Mucosa of rectum (tissue), 2 donors: ENCODE results near the gene HTR2A.
"Not testable (repeated sequence)": the region's sequence is repeated elsewhere in the genome, so short reads cannot be mapped to it uniquely, and the experiment has no call there.

Experiments
- H3K27ac ChIP-seq, 2 donors: one replicate each; pipeline ENCODE4 v1.7.0; 2013; ENCODE audit warnings: inconsistent platforms in 2 of 2, low read depth in 2 of 2, low read length in 2 of 2
- H3K27me3 ChIP-seq, 2 donors: one replicate each; pipeline ENCODE4 v1.7.0; 2013; ENCODE audit warnings: low read length in 2 of 2; ENCODE audit not compliant: control insufficient read depth in 2 of 2, insufficient read depth in 2 of 2
- H3K36me3 ChIP-seq, 2 donors: one replicate each; pipeline ENCODE4 v1.7.0; 2013; ENCODE audit warnings: low read length in 2 of 2; ENCODE audit not compliant: control insufficient read depth in 2 of 2, insufficient read depth in 2 of 2
- H3K4me1 ChIP-seq, 2 donors: one replicate each; pipeline ENCODE4 v1.7.0; 2013; ENCODE audit warnings: low read length in 2 of 2, mild to moderate bottlenecking in 1 of 2; ENCODE audit not compliant: control insufficient read depth in 2 of 2, insufficient read depth in 2 of 2
- H3K4me3 ChIP-seq, 2 donors: one replicate each; pipeline ENCODE4 v1.7.0; 2013; ENCODE audit warnings: low read length in 2 of 2
- H3K9ac ChIP-seq, 2 donors: one replicate each; pipeline ENCODE4 v1.7.0; 2013; ENCODE audit warnings: low read length in 2 of 2, low read depth in 1 of 2, mild to moderate bottlenecking in 1 of 2
- H3K9me3 ChIP-seq, 2 donors: one replicate each; pipeline ENCODE4 v1.7.0; 2013; ENCODE audit warnings: low read length in 2 of 2; ENCODE audit not compliant: control insufficient read depth in 2 of 2
- donor health status: healthy.
- donor health status: Normal muscosa, but diverticular disease.

HTR2A gene

GRCh38 chr13:46822551-46822950, 74.3 kb downstream of the HTR2A start:
- Histone ChIP-seq H3K4me1 (no peaks in the 10 kb centered on the region), H3K27me3 (no peaks in the 10 kb centered on the region), H3K36me3 (no peaks in the 10 kb centered on the region), H3K4me3 (no peak overlapping the region), H3K27ac (no peak overlapping the region), H3K9ac (no peak overlapping the region), H3K9me3 (no peaks in the 10 kb centered on the region)

DNA sequence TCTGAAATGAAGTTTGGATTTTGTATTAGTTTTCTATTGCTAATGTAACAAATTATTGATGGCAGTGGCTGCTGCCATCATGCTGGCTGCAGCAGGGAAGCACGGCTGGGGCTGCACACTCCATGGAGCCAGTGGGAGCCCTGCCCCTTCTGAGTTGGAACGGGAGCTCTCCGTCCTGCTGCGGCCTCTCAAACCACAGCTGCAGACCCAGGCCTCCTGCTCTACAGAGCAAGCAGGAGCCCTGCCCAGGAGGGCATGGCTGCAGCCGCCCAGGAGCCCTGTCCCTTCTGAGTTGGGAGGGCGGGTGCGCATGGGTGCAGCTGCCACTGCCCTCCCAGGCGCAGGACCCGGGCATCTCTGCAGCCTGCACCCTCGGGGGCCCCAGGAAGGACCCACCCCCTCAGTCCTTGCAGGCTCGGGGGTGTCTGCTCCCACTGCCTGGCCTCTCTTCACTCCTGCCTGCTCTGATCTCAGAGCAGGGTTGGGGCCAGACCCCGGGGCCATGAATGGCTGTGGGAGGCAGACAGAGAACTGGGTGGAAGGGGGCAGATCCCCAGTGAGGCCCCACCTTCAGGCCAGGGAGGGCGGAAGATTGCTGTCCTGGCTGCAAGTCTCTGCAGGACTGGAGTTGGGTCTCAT, 78.9 kb downstream of the HTR2A start:
- Histone ChIP-seq H3K9me3 (no peaks in the 10 kb centered on the region), H3K9ac (no peak overlapping the region), H3K36me3 (no peaks in the 10 kb centered on the region), H3K4me1 (no peaks in the 10 kb centered on the region), H3K27ac (no peak overlapping the region), H3K4me3 (no peak overlapping the region), H3K27me3 (no peaks in the 10 kb centered on the region)

- Histone ChIP-seq H3K36me3 (no peaks in the 10 kb centered on the region), H3K4me1 (no peaks in the 10 kb centered on the region), H3K27me3 (no peaks in the 10 kb centered on the region), H3K9me3 (no peaks in the 10 kb centered on the region), H3K4me3 (no peak overlapping the region), H3K9ac (no peak overlapping the region), H3K27ac (no peak overlapping the region)
These were observed 79.8 kb downstream of the HTR2A start for GRCh38 chr13:46817095-46817494.

DNA sequence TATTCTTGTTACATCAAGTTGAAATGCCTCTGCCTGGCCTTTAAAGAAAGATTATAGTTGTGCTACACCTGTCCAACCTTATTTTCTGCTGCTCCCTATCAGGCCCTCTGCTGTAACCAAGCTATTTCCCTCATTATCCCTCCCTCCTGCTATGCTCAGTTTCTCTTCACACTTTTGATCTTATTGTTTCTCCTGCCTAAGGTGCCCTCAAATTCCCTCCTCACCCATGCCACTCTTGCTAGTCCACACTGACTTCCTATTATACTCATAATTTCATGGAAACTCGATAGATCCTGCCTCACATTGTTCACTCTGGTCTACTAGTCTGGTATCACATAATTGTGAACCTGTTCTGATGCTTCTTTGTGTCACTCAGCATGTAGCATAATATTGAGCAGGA, 80.5 kb downstream of the HTR2A start:
- H3K4me1 ChIP-seq = no peaks in the 10 kb centered on the region
- no peak overlapping the region for H3K4me3 ChIP-seq
- H3K9me3 ChIP-seq = no peaks in the 10 kb centered on the region
- H3K27ac ChIP-seq = no peak overlapping the region
- no peak overlapping the region for H3K9ac ChIP-seq
- H3K27me3 ChIP-seq = no peaks in the 10 kb centered on the region
- no peaks in the 10 kb centered on the region for H3K36me3 ChIP-seq

- no peak overlapping the region for H3K9ac ChIP-seq
- no peaks in the 10 kb centered on the region for H3K27me3 ChIP-seq
- no peaks in the 10 kb centered on the region for H3K36me3 ChIP-seq
- no peak overlapping the region for H3K4me3 ChIP-seq
- no peaks in the 10 kb centered on the region for H3K4me1 ChIP-seq
- no peaks in the 10 kb centered on the region for H3K9me3 ChIP-seq
- H3K27ac ChIP-seq = no peak overlapping the region
These were observed 84.5 kb downstream of the HTR2A start for GRCh38 chr13:46812301-46812797.

DNA sequence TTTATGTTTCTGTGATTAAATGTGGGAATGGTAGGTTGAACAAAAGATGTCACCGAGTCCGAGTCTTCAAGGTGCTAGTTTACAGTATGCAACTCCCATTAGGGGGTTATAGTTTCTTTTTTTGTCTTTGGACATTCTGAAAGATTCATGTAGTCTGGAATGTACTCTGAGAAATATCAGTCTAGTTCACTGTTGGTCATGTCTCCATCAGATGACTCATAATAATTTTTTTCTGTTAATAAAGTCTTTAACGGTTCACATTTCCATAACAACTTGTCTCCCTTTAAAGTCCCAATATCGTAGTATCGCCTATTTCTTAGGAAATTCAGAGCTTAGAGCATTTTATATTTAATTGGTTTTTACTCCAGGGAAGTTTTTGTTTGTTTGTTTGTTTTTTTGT, 86.4 kb downstream of the HTR2A start:
- Histone ChIP-seq H3K4me3 (no peak overlapping the region), H3K27me3 (no peaks in the 10 kb centered on the region), H3K27ac (no peak overlapping the region), H3K4me1 (no peaks in the 10 kb centered on the region), H3K36me3 (no peaks in the 10 kb centered on the region), H3K9ac (no peak overlapping the region), H3K9me3 (no peaks in the 10 kb centered on the region)

- H3K27ac ChIP-seq, H3K9me3 ChIP-seq, H3K36me3 ChIP-seq, H3K27me3 ChIP-seq, H3K4me1 ChIP-seq, H3K9ac ChIP-seq, H3K4me3 ChIP-seq: not testable (repeated sequence)
These were observed 91.9 kb downstream of the HTR2A start for GRCh38 chr13:46804921-46805320.

DNA sequence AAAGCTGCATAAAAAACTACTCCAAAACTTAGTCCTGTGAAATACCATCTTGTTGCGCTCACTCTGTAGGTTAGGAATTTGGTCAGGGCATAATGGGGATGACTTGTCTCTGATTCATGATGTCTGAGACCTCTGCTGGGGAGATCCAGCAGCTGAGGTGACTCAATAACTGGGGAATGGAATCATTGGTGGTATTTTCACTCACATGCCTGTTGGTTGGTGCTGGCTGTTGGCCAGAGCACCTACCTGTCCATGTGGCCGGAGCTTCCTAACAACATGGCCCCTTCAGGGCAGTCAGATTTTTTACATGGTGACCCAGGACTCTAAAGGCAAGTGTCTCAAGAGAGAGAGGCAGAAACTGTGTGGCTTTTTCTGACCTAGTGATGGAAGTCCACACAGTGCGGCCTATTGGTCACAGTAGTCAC, 92.5 kb downstream of the HTR2A start:
- Histone ChIP-seq H3K9me3 (no peaks in the 10 kb centered on the region), H3K36me3 (no peaks in the 10 kb centered on the region), H3K4me3 (no peak overlapping the region), H3K9ac (no peak overlapping the region), H3K27ac (no peak overlapping the region), H3K4me1 (no peaks in the 10 kb centered on the region), H3K27me3 (no peaks in the 10 kb centered on the region)

GRCh38 chr13:46803586-46803985, 93.3 kb downstream of the HTR2A start:
- H3K9me3 ChIP-seq = no peaks in the 10 kb centered on the region
- no peak overlapping the region for H3K27ac ChIP-seq
- H3K27me3 ChIP-seq = no peaks in the 10 kb centered on the region
- H3K4me3 ChIP-seq = no peak overlapping the region
- H3K4me1 ChIP-seq = no peaks in the 10 kb centered on the region
- H3K36me3 ChIP-seq = no peaks in the 10 kb centered on the region
- H3K9ac ChIP-seq = no peak overlapping the region

GRCh38 chr13:46801858-46802257, 95.0 kb downstream of the HTR2A start:
- H3K36me3 ChIP-seq = no peaks in the 10 kb centered on the region

GRCh38 chr13:46799139-46799538, 97.7 kb downstream of the HTR2A start:
- peaks cover 10 to 13% of the 10 kb centered on the region in 2 donors for H3K4me1 ChIP-seq
- H3K9ac ChIP-seq = no peak overlapping the region
- no peak overlapping the region for H3K27ac ChIP-seq
- no peak overlapping the region for H3K4me3 ChIP-seq
- no peaks in the 10 kb centered on the region for H3K36me3 ChIP-seq
- no peaks in the 10 kb centered on the region for H3K9me3 ChIP-seq
- H3K27me3 ChIP-seq = no peaks in the 10 kb centered on the region

More at GRCh38 chr13:46801858-46802257, 95.0 kb downstream of the HTR2A start:
- no peak overlapping the region for H3K9ac ChIP-seq
- no peaks in the 10 kb centered on the region for H3K27me3 ChIP-seq
- peaks cover 4 to 5% of the 10 kb centered on the region in 2 donors for H3K4me1 ChIP-seq
- no peak overlapping the region for H3K27ac ChIP-seq
- H3K9me3 ChIP-seq = no peaks in the 10 kb centered on the region
- no peak overlapping the region for H3K4me3 ChIP-seq
